HG03135 (cell line): ENCODE results near the gene OR2A1.
"Not testable (repeated sequence)": the region's sequence is repeated elsewhere in the genome, so short reads cannot be mapped to it uniquely, and the experiment has no call there.

Experiments
- ATAC-seq: cut with Tn5 transposase; IDR thresholded peaks from one replicate; pipeline ENCODE4 v1.9.1; 2021; ENCODE audit warnings: mild to moderate bottlenecking, moderate library complexity; ENCODE audit not compliant: unreplicated experiment

Gene OR2A1

DNA sequence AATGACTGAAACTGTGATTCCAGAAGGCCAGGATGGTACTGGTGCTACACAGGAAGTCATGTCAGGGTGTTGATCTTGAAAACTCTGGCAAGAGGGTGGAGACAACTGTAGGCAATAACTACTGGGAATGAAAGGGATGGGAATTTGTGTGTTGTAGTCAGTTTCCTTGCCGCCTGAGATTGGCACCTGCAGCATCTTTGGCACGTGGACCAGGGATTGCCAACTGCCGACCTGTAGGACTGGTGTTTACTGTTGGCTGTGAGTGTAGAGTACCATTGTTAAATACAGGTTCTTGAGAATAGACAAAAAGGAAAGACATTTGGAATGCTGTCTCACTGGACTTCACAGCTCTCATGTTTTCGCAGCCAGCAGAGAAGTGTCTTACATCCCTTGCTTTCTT is 11.1 kb downstream of the OR2A1 start:
- not testable (repeated sequence) for ATAC-seq

- not testable (repeated sequence) for ATAC-seq
These were observed 13.6 kb downstream of the OR2A1 start for GRCh38 chr7:144325868-144326267.

DNA sequence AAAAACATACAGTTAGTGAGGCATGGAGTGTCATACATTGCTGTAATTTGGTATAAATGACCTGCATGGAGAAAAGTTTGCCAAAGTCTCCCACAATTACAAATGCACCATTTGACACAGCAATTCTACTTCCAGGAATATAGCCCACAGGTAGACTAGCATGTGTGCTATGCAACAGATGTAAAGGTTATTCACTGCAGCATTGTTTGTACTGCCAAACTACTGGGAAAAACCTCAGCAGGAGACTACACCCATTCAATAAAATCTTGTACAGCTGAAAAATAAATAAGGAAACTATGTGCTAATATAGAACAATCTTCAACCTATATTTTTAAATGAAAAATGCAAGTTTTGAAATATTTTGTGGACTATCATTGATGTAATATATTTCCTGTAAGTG is 17.8 kb downstream of the OR2A1 start:
- ATAC-seq, result not testable (repeated sequence)

- ATAC-seq, result not testable (repeated sequence)
These were observed 19.2 kb downstream of the OR2A1 start for GRCh38 chr7:144331221-144331995.

DNA sequence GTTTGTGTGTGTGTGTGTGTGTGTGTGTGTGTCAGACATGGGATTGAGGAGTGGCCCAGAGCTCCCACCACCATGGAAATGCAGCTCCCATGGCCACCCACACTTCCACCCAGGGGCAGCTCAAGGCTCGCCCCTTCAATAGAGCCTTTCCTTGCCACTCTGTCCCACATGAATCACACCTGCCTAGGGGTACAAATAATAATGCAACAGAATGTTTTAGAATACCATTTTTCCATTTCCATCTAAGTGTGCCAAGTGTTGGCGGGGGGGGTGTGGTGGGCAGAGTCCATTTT is 19.7 kb downstream of the OR2A1 start:
- ATAC-seq, result not testable (repeated sequence)

- not testable (repeated sequence) for ATAC-seq
These were observed 36.4 kb downstream of the OR2A1 start for GRCh38 chr7:144348625-144349024.

DNA sequence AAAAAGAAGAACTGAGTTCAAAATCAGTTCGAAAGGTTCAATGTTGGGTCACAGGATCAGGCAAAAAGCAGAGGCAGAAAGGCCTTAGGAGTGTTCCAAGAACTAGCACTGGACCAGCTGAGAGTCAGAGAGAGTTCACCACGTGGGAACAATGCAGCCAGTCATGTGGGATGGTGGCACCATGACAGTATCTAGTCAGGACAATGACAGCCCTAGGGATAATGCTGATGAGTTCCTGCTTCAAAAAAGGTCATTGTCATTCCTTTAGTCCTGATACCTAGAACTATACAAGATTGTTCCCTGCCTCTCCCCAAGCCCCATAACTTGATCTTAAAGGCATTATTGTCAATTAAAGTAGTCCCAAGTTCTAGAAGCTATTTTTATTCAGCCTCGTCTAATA is 39.4 kb downstream of the OR2A1 start:
- ATAC-seq, result not testable (repeated sequence)

GRCh38 chr7:144355176-144355822 is 43.1 kb downstream of the OR2A1 start, which contains the start of gene ARHGEF5:
Gene ARHGEF5 (plus strand): TSS chr7:144355402. CDS start chr7:144362670, 7,268 bp downstream.
- ATAC-seq, result peak; percentile 66

DNA sequence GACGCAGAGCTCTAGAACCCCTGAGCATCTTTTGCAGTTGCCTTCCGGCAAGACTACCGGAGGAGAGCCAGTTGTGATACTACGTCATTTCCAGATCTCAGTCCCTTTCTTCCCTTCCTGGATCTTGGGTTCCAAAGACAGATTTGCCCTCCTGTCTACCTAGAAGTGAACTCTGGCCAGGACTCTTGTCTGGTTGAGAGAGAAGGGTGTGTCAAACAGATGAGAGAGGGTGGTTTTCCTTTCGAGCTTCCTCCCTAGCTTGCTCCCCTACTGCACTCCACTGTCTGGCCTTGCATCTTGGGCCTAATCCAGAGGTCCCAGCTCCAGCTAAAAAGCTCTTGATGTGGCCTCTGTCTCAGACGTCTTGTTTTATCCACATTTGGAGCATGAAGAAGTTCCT is 44.0 kb downstream of the OR2A1 start:
- not testable (repeated sequence) for ATAC-seq

- not testable (repeated sequence) for ATAC-seq
These were observed 44.6 kb downstream of the OR2A1 start for GRCh38 chr7:144356860-144357259.

GRCh38 chr7:144362061-144362460 is 49.8 kb downstream of the OR2A1 start:
- ATAC-seq, result not testable (repeated sequence)

- ATAC-seq, result not testable (repeated sequence)
These were observed 53.3 kb downstream of the OR2A1 start for GRCh38 chr7:144365523-144365922.

- ATAC-seq, result not testable (repeated sequence)
These were observed 55.0 kb downstream of the OR2A1 start for GRCh38 chr7:144367250-144367649.

DNA sequence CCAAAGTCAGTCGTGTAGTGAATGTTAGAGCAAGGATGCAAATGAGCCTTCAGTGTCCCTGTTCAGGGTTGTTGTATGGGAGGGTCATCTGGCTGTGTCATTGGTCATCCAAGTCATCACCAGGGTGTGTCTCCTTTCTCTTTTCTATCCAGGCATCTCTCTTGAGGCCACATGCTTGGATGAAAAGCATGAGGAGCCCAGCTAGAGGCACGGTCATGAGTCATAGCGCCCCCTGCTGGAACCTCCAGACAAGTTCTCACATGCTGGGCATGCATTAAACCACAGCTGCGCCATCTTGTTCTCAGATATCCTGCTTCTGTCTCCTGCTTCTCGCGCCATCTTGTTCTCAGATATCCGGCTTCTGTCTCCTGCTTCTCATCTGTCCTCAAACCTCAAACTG is 57.0 kb downstream of the OR2A1 start:
- not testable (repeated sequence) for ATAC-seq
